AG04450 (cell line): Measurements from ENCODE around the gene ARHGEF37. TPM values are rescaled to one million over a fixed set of nuclear protein-coding genes. Genes with fewer than 3 reads are reported as not detected.

ENCODE experiments used
- CTCF ChIA-PET: fragments of 300-600, 350-600 bp; formaldehyde crosslinking; extraction: SDS; loops from one replicate; lab custom pipeline; 2022; ENCODE audit warnings: antibody characterized with exemption, inconsistent platforms; lab: Charles Lee
- POLR2A ChIA-PET: fragments of 350-600 bp; formaldehyde crosslinking; extraction: SDS; loops from one replicate; lab custom pipeline; 2021; ENCODE audit warnings: antibody characterized with exemption, inconsistent platforms; lab: Yijun Ruan, JAX
- DNase-seq: peaks from one replicate; pipeline ENCODE4 v3.0.0-alpha.2; 2011; ENCODE audit warnings: low read depth, low spot score
- H3K27ac ChIP-seq: one replicate; pipeline ENCODE4 v1.5.1; 2012; ENCODE audit warnings: low read depth, low read length, control low read depth
- H3K27me3 ChIP-seq: one replicate; pipeline ENCODE4 v1.6.0; 2012; ENCODE audit warnings: low read length; ENCODE audit not compliant: control insufficient read depth, insufficient read depth
- H3K4me3 ChIP-seq: 2 replicates; pipeline ENCODE4 v1.5.1; 2011; ENCODE audit warnings: mild to moderate bottlenecking, low read depth, low read length, control low read depth
- H3K9me3 ChIP-seq: 2 replicates; pipeline ENCODE4 v1.5.1; 2012; ENCODE audit warnings: low read length; ENCODE audit not compliant: control insufficient read depth, insufficient read depth
- polyA plus RNA-seq: library from polyadenylated mRNA; depleted of rRNA; stranded (reverse); fragments of >200 nt; gene quantifications from 2 replicates; pipeline ENCODE4 v1.2.3, GENCODE V29; 2011
- TF ChIP-seq, protein P1 (sequence below): IDR thresholded peaks from 2 replicates; pipeline ENCODE4 v1.5.1; 2011; ENCODE audit warnings: low read depth, low read length, control low read depth, inconsistent platforms

ARHGEF37 gene
- polyA plus RNA-seq, 1 experiment = 0.74 TPM

DNA sequence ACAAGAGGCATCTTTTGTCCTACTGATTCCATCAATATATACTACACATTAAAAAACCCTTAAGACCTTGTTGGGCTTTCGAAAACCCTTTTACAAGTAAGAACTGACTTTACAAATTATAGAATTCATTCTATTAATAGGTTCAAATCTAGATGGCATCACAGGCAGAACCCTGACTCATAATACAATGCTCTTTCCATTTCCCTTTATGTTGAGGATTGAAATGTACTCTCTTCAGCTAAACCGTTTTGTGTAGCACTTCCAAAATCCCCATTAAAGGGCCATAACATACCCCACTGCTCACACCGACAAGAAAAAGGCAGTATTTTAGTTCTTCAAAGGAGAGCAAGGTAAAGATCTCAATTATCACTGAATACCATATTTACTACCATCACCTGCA lies 41.2 kb upstream of the ARHGEF37 start:
- ChIA-PET POLR2A (interaction anchor here (0.6 kb wide), 1 partner anchor 43 kb away, joined by 3 read pairs; no protein-coding TSS in a partner anchor), CTCF (interaction anchor here (1.0 kb wide), 1 partner anchor 11 kb away, joined by 3 read pairs; the partner anchor contains the start of gene CSNK1A1)
- Histone ChIP-seq H3K27me3 (no peaks in the 10 kb centered on the region), H3K9me3 (no peaks in the 10 kb centered on the region), H3K4me3 (no peak overlapping the region), H3K27ac (no peak overlapping the region)
- no peak for DNase-seq
- TF ChIP-seq, protein P1, sequence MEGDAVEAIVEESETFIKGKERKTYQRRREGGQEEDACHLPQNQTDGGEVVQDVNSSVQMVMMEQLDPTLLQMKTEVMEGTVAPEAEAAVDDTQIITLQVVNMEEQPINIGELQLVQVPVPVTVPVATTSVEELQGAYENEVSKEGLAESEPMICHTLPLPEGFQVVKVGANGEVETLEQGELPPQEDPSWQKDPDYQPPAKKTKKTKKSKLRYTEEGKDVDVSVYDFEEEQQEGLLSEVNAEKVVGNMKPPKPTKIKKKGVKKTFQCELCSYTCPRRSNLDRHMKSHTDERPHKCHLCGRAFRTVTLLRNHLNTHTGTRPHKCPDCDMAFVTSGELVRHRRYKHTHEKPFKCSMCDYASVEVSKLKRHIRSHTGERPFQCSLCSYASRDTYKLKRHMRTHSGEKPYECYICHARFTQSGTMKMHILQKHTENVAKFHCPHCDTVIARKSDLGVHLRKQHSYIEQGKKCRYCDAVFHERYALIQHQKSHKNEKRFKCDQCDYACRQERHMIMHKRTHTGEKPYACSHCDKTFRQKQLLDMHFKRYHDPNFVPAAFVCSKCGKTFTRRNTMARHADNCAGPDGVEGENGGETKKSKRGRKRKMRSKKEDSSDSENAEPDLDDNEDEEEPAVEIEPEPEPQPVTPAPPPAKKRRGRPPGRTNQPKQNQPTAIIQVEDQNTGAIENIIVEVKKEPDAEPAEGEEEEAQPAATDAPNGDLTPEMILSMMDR = no peak

DNA sequence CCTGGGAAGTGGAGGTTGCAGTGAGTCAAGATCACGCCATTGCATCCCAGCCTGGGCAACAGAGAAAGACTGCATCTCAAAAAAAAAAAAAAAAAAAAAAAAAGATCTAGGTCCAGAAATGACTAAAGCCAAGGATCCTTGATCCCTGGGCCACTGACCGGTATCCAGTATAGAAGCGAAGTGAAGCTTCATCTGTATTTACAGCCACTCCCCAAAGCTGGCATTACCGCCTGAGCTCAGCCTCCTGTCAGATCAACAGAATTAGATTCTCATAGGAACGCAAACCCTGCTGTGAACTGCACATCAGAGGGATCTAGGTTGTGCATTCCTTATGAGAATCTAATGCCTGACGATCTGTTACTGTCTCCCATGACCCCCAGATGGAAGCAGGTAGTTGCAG lies 39.4 kb upstream of the ARHGEF37 start:
- ChIA-PET CTCF (no interaction called here), POLR2A (interaction anchor here (0.7 to 1.0 kb wide), 4 partner anchors 8 to 145 kb away, joined by 3 to 6 read pairs (median 3); no protein-coding TSS in a partner anchor)
- no peak overlapping the region for H3K4me3 ChIP-seq
- no peak for DNase-seq
- no peaks in the 10 kb centered on the region for H3K9me3 ChIP-seq
- TF ChIP-seq, protein P1 = no peak
- H3K27ac ChIP-seq = no peak overlapping the region
- no peaks in the 10 kb centered on the region for H3K27me3 ChIP-seq

DNA sequence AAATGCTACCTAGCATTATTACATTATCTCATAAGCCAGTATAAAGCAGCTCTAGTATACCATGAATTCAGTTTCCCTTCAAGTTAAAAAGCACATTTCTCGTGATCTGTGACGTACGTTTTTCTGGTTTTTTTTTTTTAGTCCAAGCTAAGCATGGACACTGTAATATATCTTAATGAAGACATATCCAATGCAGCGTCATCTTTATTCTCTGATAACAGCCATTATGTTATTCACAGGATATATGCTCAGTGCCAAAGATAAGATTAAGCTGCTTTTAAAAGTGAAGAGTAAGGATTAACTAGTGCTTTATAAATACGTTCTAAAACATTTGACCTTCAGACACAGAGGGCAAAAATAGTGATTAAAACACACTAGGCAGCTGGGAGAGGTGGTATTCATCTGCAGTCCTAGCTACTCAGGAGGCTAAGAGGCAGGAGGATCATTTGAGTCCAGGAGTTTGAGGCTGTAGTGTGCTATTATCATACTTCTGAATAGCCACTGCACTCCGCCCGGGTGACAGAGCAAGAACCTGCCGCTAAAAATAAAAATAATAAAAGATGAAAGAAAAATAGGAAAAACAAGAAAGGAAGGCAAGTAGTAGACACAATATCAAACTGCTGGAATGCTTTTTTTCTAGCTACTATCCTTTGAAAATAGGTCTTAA lies 37.8 kb upstream of the ARHGEF37 start:
- CTCF ChIA-PET = interaction anchor here (0.8 to 1.8 kb wide), 3 partner anchors 29 to 102 kb away, joined by 3 to 4 read pairs (median 4); no protein-coding TSS in a partner anchor
- Histone ChIP-seq H3K9me3 (no peaks in the 10 kb centered on the region), H3K27me3 (no peaks in the 10 kb centered on the region), H3K4me3 (no peak overlapping the region), H3K27ac (no peak overlapping the region)
- DNase-seq = no peak
- TF ChIP-seq, protein P1 = no peak
- POLR2A ChIA-PET = interaction anchor here (0.5 to 1.3 kb wide), 4 partner anchors 8 to 27 kb away, joined by 3 to 13 read pairs (median 4); partner anchors contain the start of gene CSNK1A1

DNA sequence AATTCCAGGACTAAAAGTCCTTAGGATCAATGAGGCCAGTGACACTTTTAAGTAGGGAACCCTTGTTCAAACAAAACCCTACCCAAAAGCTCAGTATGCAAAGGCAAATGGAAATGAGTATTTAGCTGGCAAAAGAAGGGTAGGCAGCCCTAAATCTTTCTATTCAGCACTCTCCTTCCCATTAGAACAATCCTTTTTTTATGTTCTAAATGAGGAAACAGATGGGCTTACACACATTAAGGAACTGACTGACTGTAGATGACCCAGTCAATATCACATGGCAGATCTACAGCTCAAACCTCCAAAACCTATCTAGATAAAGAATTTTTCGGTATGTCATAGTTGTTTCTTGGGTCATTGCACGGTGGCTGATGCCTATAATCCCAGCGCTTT lies 37.3 kb upstream of the ARHGEF37 start:
- no peak for DNase-seq
- Histone ChIP-seq H3K27me3 (no peaks in the 10 kb centered on the region), H3K4me3 (no peak overlapping the region), H3K9me3 (no peaks in the 10 kb centered on the region), H3K27ac (no peak overlapping the region)
- CTCF ChIA-PET = interaction anchor here (0.8 to 1.8 kb wide), 3 partner anchors 30 to 103 kb away, joined by 3 to 4 read pairs (median 4); no protein-coding TSS in a partner anchor
- TF ChIP-seq, protein P1 = no peak
- POLR2A ChIA-PET = interaction anchor here (0.6 to 1.0 kb wide), 2 partner anchors 27 to 67 kb away, joined by 3 read pairs; no protein-coding TSS in a partner anchor

DNA sequence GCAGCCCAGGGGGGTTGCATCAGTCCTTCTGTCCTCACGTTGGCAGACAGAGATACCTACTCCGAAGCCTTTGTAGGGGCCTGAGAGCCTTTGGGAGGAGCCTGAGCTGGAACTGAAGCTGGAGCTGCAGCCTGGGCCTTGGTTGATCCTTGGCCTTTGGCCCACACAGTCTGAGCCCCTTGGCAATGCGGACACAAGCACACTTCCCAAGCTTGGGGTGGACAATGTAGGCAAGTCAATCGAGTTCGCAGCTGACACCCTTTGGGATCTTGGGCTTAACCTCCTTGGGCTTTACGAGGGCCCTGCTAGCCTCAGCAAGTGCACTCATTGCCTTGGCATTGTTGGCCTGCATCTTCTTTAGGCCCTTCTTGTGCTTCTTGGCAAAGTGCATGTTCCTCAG lies 36.0 kb upstream of the ARHGEF37 start:
- no peak overlapping the region for H3K4me3 ChIP-seq
- no peaks in the 10 kb centered on the region for H3K27me3 ChIP-seq
- CTCF ChIA-PET = interaction anchor here (0.9 kb wide), 2 partner anchors 15 to 175 kb away, joined by 4 read pairs; no protein-coding TSS in a partner anchor
- TF ChIP-seq, protein P1 = no peak
- no peak for DNase-seq
- POLR2A ChIA-PET = interaction anchor here (1.0 kb wide), 1 partner anchor 66 kb away, joined by 3 read pairs; no protein-coding TSS in a partner anchor
- H3K9me3 ChIP-seq = no peaks in the 10 kb centered on the region
- H3K27ac ChIP-seq = no peak overlapping the region
